Activated B cell treated with CpG ODN at 0.5 μM for 24 hours (primary cell): ENCODE data around the gene TREX2. TPM values are rescaled to one million over a fixed set of nuclear protein-coding genes. Genes with fewer than 3 reads are reported as not detected.

Source experiments
- ATAC-seq: fragments of 200-7000 bp; cut with Tn5 transposase; one replicate; pipeline ENCODE4 v1.10.0; 2021; ENCODE audit warnings: low read depth, mild to moderate bottlenecking, moderate library complexity
- CTCF ChIA-PET: fragments of 350-600 bp; sonication (Branson Sonifier 250); formaldehyde crosslinking; loops from one replicate; lab custom pipeline; 2021; ENCODE audit warnings: antibody characterized with exemption; lab: Charles Lee
- POLR2A ChIA-PET: fragments of 350-600 bp; sonication (Branson Sonifier 250); formaldehyde crosslinking; loops from one replicate; lab custom pipeline; 2021; ENCODE audit warnings: antibody characterized with exemption; lab: Charles Lee
- DNase-seq: peaks from one replicate; pipeline ENCODE4 v3.0.0; 2022
- H3K27ac Mint-ChIP-seq: one replicate; pipeline ENCODE4 v1.8.0; 2020; ENCODE audit warnings: mixed read lengths
- H3K27me3 Mint-ChIP-seq: one replicate; pipeline ENCODE4 v1.8.0; 2021; ENCODE audit warnings: mixed read lengths
- H3K36me3 Mint-ChIP-seq: one replicate; pipeline ENCODE4 v1.8.0; 2021; ENCODE audit warnings: low read depth, mixed read lengths
- H3K4me1 Mint-ChIP-seq: one replicate; pipeline ENCODE4 v1.8.0; 2021; ENCODE audit warnings: mixed read lengths
- H3K4me3 Mint-ChIP-seq: one replicate; pipeline ENCODE4 v1.8.0; 2020; ENCODE audit warnings: mild to moderate bottlenecking, mixed read lengths
- H3K9me3 Mint-ChIP-seq: one replicate; pipeline ENCODE4 v1.8.0; 2020; ENCODE audit warnings: mixed read lengths
- CTCF ChIP-seq: fragments of 200-600 bp; IDR thresholded peaks from one replicate; pipeline ENCODE4 v1.8.0; 2022; ENCODE audit warnings: antibody characterized with exemption, mild to moderate bottlenecking
- intact Hi-C: fragments of 100-400 bp; cut with micrococcal nuclease; formaldehyde crosslinking; loops from one replicate; pipeline ENCODE4 v1.15.1; 2024
- total RNA-seq: library from RNA; stranded (reverse); gene quantifications from 2 replicates; pipeline ENCODE4 v1.2.3, GENCODE V29; 2022

The TREX2 gene
- total RNA-seq, 1 donor from 2014 or later = 3.2 TPM

GRCh38 chrX:153395613-153396319 is 50.1 kb downstream of the TREX2 start:
- DNase-seq = no peak
- ATAC-seq = no peak
- intact Hi-C loops = no loop called here
- Mint-ChIP-seq H3K36me3 (no peaks in the 10 kb centered on the region), H3K4me3 (no peak overlapping the region), H3K27ac (no peak overlapping the region), H3K4me1 (peaks cover 6% of the 10 kb centered on the region), H3K27me3 (no peaks in the 10 kb centered on the region), H3K9me3 (no peaks in the 10 kb centered on the region)
- POLR2A ChIA-PET = no interaction called here
- CTCF ChIA-PET = no interaction called here
- no peak for TF ChIP-seq CTCF

- H3K36me3 Mint-ChIP-seq = no peaks in the 10 kb centered on the region
- POLR2A ChIA-PET = no interaction called here
- no peak for TF ChIP-seq CTCF
- ATAC-seq (no peak), DNase-seq (no peak)
- H3K4me3 Mint-ChIP-seq = no peak overlapping the region
- intact Hi-C loops = no loop called here
- no peaks in the 10 kb centered on the region for H3K9me3 Mint-ChIP-seq
- peaks cover 1% of the 10 kb centered on the region for H3K4me1 Mint-ChIP-seq
- no peak overlapping the region for H3K27ac Mint-ChIP-seq
- CTCF ChIA-PET = no interaction called here
- H3K27me3 Mint-ChIP-seq = no peaks in the 10 kb centered on the region
Measured at GRCh38 chrX:153394612-153395011, 51.2 kb downstream of the TREX2 start.

Other genes starting within 250 kb of the TREX2 start
- not detected in 2 replicates for gene PNMA6F, start 124.3 kb downstream of the TREX2 start, total RNA-seq
- gene ZNF275, start 111.9 kb downstream of the TREX2 start, total RNA-seq = 19.5 and 22.4 TPM in 2 replicates
- gene PNMA6E, start 44.7 kb downstream of the TREX2 start, total RNA-seq = not detected in 2 replicates
- gene ZFP92, start 34.6 kb downstream of the TREX2 start, total RNA-seq = 1.5 and 1.6 TPM in 2 replicates
- 39.2 and 42.7 TPM in 2 replicates for gene HAUS7, start 24.5 kb upstream of the TREX2 start, total RNA-seq
- not detected in 2 replicates for gene BGN, start 48.9 kb upstream of the TREX2 start, total RNA-seq
- gene ATP2B3, start 71.6 kb upstream of the TREX2 start, total RNA-seq = not detected in 2 replicates
- 25.3 and 25.8 TPM in 2 replicates for gene CCNQ, start 153.1 kb upstream of the TREX2 start, total RNA-seq
- gene DUSP9, start 201.1 kb upstream of the TREX2 start, total RNA-seq = 0.10 TPM in 1 of 2 replicates, not detected in the other
- not detected in 2 replicates for gene PNCK, start 227.8 kb upstream of the TREX2 start, total RNA-seq
- gene SLC6A8, start 241.9 kb upstream of the TREX2 start, total RNA-seq = 0.81 and 1.2 TPM in 2 replicates